RPMI8226 (cell line): ENCODE data around the gene SDHB.

Experiments
- DNase-seq: peaks from one replicate; pipeline ENCODE4 v3.0.0-alpha.2; 2015

SDHB gene

DNA sequence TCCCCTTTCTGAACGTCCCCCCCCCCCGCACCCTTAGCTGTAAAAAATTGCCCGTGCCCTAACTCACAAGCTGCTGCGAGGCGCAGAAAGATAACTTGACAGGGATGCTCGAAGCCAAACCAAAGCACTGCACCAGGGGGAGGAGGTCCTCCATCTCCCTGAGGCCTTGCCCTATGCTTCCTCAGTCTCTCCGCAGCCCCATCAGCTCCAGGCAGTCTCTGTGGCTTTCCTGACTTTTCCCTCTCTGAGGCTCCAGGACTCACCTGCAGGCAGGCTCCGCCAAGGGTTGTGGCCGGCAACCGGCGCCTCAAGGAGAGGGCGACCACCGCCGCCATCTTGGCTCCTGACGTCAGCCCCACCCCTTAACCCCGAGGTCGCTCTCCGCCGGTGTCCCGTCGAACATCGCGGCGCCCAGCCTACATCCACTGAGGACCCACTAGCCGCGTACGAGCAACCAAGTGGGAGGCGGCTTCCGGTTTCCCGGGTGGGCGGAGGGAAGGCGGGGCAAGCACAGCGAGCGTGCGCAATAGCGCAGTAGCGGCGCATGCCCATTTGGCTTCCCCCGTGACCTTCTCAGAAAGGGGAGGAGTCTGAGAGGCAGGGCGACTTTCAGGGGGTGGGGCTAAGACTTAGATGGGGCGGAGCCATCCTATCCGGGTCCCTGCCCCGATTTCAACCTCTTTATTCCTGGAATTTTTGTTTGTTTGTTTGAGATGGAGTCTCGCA, at the start of gene SDHB:
TSS of gene SDHB (minus strand) at position 348 of the 726 bp plus-strand sequence. CDS start at position 335, 13 bp downstream.
- peak; percentile 99 for DNase-seq

GRCh38 chr1:17102232-17102631, 48.4 kb upstream of the SDHB start:
- DNase-seq: no peak

- no peak for DNase-seq
These were observed 47.4 kb upstream of the SDHB start for GRCh38 chr1:17101261-17101660.

DNA sequence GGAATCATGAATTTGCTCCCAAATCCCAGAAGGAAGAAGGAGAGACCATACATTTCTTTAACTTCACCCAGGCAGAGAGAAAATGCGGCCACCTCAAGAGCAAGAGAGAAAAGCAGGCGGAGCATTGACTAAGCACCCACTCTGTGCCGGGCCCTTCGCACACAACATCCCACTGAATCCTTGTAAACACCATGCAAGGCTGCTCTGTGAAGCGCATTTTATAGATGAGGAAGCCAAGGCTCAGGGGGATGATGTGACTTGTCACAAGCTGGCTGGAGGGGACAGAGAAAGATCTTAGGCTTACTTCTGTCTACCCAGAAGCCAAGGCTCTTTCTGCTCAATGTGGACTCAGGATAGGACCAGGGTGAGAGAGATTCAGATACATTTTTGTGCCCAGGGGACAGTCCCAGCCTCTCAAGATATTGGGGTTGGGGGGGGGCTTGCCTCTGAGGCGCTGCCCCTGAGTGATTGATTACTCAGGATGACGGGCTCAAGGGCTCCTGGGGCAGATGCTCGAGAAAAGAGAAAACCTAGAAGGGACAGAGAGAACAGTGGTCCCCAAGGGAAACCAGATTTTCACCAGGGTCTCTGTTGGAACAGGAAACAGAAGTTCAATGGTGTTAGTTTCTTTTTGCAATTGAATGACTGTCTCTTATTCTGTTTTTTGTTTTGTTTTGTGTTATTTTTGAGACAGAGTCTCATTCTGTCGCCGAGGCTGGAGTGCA, 45.9 kb upstream of the SDHB start:
- no peak for DNase-seq

DNA sequence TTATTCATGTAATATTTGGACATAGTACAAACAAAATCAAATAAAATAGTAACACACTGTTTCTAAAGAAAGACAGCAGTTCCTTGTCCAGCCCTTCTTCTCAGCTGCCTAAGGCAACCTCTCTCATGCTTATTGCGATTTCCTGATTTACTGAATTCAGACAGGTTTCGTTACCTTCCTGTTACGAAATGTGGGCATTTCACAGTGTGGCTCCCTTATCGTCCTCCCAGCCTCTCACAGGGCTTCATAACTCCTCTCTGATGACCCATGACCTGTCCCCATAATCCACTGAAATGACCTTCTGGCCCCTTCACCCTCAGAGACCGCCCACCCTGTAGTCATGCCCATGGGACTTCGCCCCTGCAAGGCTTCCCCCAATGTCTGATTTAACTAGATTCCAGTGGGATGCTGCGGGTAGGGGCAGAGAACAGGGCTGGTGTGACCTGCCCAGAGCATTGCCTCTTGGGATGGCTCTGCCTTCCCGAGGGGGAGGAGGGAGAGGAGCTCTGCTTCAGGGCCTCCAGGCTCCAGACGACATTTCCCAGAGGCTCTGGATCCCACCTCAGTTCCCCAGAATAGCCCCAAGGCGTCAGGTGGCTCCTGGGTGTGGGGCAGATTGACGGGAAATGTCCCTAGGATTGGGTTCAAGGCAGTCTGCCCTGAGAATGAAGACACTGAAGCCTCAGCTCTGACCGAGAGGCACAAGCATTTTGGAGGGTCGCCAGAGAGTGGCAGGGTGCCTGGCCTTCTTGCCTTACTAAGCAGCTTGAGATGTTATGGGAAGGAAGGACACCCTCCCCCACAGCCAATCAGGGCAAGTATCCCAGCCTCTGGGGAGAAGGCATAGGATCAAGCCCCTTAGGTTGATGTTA, 44.9 kb upstream of the SDHB start:
- no peak for DNase-seq

GRCh38 chr1:17097787-17098186, 44.0 kb upstream of the SDHB start:
- no peak for DNase-seq

- DNase-seq: no peak
These were observed 43.3 kb upstream of the SDHB start for GRCh38 chr1:17097147-17097546.

GRCh38 chr1:17096584-17096983, 42.8 kb upstream of the SDHB start:
- no peak for DNase-seq

GRCh38 chr1:17095141-17095540, 41.3 kb upstream of the SDHB start:
- DNase-seq: no peak

DNA sequence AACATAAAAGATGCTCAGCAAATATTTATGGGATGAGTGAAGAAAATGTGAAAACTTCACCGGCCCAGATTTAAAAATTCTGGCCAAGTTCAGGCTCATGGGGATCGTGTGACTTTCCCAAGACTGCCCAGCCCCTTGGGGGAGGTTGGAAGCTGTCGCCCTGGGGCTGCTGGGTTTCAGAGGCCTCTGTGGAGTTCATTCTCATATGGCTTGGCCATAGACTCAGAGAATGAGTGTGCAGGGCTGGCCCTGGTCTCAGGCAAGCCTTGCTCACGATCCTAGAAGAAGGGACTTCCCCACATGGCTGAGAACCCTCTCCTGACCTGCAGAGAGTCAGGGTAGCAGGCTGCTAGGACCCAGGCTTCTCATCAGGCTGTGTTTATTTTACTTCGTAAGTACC, 40.8 kb upstream of the SDHB start:
- no peak for DNase-seq

- DNase-seq: no peak
These were observed 40.1 kb upstream of the SDHB start for GRCh38 chr1:17093822-17094393.

- DNase-seq: no peak
These were observed 37.4 kb upstream of the SDHB start for GRCh38 chr1:17091252-17091651.

- DNase-seq: no peak
These were observed 35.7 kb upstream of the SDHB start for GRCh38 chr1:17089506-17089905.

GRCh38 chr1:17086751-17087150, 32.9 kb upstream of the SDHB start:
- DNase-seq: peak; percentile 26

DNA sequence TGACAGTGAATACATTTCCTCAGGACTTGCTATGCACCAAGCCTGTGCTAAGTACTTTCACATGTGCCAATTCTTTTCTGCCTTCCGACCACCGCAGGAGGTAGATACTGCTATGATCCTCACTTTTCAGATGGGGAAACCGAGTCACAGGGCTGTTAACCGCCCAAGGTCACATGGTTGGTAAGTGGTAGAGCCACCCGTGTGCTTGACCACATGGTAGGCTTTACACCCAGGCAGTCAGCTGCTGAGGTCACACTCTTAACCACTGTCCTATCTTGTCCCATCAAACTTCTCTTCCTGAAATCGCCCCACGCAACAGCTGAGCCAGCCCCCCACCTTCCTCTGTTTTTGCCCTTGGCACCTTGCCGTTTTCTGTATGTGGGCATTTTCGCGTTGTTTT, 31.0 kb upstream of the SDHB start:
- no peak for DNase-seq

- DNase-seq: no peak
These were observed 28.9 kb upstream of the SDHB start for GRCh38 chr1:17082761-17083160.

DNA sequence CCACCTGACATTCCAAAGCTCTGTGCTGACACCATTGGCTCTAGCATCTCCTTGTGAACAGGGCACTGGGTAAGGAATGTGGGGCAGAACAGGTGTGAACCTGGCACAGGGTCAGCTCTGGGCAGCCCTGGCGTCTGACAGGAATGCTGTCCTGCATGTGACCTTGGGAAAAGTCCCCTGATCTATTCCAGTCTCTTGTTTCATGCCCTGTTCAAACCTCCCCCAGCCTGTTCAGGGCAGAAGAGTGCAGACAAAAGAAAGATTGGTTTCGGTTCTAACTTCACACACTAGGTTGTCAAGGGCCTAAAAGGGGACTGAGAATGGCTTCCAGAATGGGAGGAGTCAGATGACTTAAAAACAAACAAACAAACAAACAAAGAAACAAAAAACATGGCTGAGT, 27.6 kb upstream of the SDHB start:
- DNase-seq: no peak

DNA sequence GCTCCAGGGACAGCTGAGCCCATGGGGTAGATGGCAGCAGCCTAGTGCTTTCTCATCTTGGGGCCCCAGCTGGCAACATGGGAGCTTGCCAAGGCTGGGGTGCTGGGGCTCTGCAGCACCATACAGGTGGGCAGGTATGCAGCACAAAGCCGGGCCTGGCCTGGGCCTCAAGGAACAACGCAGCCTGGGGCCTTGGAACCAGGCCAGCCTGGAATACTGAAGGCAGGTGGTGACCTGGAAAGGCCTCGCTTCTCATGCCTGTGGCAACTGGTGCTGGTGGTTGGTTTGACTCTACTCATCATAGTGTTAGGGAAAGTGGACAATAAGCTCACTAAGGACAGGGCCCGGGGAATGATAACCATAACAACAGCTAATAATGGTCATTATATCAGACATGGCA, 27.0 kb upstream of the SDHB start:
- DNase-seq: peak; percentile 30

DNA sequence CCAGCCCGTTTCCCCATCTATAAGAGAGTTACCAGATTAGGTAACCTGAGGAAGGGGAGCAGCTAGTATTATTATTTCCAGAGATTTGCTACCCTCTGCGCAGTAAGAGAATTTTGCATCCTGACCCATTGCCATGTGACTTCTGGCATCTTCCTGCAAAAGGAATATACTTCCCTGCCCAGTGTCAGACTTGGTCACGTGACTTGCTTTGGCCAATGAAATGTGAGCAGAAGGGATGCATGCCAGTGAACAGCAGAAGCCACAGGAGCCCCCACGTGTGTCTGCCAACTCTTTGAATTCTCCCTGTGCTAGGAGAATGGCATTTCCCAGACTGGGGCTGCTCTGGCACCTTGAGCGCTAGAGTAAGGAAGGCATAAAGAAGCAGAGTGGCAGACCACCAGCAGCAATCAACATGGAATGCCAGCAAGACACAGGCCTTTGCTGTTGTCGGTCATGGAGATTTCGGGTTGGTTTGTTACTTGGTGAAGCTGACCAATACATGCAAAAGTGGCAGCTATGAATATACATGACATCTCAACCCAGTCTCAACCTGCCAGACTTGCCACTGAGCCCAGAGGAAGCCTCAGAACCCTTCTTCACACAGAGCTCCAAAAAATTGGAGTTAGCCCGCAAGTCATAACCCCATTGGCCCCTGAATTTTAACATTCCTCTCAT, 26.4 kb upstream of the SDHB start:
- DNase-seq: no peak

GRCh38 chr1:17078991-17079868, 25.4 kb upstream of the SDHB start:
- no peak for DNase-seq

DNA sequence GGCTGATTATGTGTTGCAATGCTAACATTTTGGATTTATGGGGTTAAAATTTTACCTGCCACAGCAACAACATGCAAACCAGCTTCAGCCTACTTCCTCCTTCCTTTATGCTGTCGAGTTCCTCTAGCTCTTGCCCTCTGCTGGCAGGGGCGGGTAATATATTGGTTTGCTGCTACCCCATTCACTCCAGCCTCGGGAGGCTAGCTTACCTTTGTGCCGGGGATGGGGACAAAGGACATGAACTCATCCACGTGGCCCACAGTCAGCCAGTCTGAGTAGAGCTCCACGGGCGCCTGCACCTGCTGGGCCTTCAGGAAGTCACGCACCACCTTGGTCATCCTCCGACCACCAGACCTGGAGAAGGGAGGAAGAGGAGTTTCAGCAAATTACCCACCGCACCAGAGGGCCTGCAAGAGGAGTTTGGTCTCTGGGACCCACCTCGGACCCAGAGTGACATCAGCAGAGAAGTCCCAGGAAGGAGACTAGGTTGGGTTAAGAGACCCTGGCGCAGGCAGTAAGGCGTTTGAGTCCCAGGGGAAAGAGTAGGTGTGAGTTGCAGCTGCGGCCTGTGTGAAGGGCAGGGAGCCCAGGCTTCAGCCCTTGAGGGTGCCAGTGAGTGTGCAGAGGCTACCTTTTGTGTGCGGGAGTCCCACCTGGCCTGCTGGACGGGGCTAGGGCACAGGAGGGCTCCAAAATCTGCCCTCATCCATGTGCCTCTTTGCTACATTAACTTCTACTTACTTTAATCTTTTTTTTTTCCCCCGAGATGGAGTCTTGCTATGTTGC, 21.8 kb upstream of the SDHB start:
- peak; percentile 78 for DNase-seq
